COR-L47 (cell line): Measurements from ENCODE around the gene NEUROD4.

Source experiments
- DNase-seq: peaks from one replicate; lab custom pipeline; 2025; lab: John Stamatoyannopoulos, UW

The NEUROD4 gene

DNA sequence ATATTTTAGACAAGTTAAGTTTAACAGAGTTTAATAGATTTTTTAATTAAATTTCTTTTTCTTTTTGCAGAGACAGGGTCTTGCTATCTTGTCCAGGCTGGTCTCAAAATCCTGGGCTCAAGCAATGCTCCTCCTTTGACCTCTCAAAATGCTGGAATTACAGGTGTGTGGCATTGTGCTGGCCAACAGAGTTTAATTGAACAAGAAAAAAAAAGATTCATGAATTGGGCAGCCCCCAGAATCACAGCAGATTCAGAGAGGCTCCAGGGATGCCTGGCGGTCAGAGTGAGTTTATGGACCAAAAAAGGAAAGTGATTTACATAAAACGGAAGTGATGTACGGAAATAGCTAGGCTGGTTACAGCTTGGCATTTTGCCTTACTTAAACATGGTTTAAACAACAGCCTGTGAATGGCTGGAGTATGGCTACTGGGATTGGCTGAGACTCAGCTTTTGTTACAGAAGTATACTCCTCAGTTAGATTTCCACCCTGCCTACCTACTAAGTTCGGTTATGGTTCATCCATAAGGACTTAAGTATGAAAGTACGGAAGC, 20.7 kb upstream of the NEUROD4 start:
- DNase-seq: no peak

DNA sequence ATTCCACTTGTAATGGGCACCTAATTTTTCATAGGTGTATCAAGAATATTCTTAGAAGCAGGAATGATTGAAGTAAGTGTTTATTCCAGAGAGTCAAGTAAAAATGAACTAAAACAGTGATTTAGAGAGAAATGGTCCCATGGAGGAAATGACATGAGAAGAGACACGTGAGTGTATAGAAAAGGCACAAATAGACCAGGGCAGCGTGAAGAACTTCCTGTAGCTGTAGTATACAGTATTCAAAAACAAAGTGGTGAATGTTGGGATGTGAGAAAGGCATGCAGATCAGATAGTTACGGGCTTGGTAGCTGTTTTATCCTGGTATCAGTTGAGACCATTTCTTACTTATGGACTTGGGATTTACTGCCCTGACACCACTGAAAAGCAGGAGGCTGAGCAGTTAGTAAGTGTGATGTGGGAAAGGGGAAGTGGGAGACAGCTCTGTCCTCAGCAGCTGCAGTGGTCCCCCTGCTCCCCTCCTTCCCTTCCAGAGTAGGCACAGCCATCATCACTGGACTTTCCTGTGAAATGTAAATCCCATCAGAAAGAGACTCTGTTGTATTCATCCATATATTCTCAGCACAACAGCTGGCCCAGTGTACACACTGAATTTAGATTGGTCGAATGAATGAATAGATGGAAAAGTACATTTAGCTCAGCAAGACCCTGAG, 18.4 kb upstream of the NEUROD4 start:
- no peak for DNase-seq

DNA sequence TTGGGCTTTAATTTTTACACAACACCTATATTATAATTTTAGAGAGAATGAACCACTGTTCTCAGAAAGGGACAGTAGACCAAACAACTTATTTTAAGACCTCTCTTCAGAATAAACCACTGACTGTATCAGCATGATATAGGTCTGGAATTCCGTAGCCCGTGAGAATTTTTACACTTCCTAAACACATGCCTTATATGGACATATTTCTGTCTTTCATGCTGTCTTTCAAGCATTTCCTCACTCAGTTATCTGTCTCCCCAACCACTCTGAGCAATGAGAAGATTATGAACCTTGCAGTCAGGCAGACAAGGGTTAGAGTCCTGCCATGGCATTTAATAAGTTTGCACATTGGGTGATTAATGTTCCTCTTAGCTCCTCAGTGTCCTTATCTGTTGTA, 17.4 kb upstream of the NEUROD4 start:
- DNase-seq: no peak

DNA sequence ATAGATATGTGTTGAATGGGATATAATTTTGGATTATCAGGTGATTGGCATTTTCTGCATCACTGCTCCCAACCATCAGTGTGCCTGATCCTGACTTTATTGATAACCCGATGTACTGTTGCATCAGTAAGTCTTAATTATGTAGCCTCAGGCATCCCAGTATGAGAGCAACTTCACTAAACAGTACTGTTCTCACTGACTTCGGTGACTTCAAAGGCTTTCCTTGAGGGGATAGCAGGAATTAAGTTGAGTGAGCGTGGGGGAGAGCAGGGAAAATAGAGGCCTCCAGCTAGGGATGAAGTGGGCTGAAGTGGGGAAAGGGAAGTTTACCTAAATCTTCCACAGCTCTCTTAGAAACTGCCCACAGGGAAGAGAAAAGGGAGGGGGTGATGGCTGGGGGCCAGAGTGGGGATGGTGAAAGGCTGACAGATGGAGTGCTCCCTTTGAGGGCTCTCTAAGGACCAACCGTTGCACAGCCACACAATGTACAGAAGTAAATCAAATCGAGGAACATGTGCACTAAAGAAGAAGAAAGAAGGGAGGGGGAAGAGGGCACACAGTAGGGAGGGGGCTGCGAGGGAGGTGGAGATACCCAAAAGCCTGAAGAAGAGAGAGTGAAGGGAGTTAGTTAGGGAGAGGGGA, 10.7 kb upstream of the NEUROD4 start:
- DNase-seq: no peak

DNA sequence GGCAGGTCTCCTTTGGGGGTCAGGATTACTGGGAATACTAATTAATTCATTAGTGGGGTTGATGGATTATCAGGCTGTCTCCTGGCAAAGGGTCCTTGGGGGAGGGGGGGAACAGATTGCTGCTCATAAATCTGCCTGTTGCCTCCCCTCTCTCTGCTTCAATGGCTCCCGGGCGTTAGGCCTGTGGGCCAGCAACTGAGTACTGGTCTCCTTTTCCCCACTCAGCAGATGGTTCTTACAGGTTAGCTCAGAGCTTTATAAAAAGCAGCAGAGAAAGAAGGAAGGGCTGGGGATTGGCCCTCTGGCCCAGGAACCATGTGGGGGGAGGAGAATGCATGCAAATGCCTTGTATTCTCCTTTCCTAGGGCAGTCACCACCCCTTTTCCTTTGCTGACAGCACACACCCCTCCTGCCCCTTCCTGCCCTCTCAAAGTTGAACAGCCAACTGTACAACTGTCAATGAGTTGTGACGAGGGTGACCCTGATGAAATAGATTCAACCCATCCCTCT, 2.3 kb upstream of the NEUROD4 start:
- no peak for DNase-seq

DNA sequence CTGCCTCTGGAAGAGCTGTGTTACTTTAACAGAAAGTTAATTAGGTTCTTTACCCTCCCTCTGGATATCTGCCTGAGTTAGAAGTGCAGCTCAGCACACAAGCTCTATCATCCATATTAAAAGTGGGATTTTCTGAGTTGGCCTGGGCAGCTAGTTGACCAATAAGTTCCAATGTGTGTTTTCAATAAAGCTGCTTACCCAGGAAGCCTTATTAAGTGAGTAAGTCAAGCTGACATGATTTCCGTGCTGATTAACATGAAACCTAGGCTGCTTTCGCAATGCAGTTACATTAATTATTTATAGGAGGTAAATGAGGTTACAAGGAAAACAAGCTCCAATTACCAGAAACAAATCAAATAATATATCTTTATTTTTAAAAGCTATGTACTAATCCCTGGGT, 4.8 kb downstream of the NEUROD4 start:
- no peak for DNase-seq

DNA sequence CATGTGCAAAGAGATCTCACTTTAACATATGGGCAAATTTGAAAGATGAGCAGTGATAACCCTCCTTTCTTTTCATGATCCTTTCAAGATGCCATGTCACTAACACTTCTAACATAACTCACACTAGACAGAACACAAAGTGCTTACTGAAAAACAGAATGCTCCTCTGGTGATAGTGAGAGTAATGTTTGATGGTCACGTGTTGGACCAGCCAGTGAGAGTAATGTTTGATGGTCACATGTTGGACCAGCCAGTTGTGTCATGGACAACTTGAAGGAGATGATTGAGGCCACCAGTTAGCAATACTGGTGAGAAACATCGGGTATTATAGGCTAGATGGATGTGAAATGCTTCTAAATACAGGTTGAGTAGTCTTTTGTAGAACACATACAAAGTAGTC, 5.7 kb downstream of the NEUROD4 start:
- DNase-seq: no peak

DNA sequence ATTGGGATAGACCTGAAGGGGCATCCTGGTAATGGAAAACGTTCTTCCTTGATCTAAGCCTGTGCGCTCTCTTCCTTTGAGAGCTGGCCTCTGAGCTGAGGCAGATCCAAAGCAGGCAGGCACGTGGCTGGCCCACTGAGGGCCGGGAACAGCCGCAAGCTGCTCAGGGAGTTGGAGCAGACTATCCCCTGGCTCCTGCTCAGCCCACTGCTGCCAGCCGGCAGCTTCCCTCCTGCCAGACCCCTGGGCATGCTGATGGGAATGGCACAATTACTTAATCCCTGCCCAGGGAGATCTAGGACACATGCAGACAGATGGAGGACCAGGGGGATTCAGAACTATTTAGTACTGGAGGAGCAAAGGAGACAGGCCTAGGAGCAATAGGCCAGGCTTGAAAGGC, 14.4 kb downstream of the NEUROD4 start:
- no peak for DNase-seq

DNA sequence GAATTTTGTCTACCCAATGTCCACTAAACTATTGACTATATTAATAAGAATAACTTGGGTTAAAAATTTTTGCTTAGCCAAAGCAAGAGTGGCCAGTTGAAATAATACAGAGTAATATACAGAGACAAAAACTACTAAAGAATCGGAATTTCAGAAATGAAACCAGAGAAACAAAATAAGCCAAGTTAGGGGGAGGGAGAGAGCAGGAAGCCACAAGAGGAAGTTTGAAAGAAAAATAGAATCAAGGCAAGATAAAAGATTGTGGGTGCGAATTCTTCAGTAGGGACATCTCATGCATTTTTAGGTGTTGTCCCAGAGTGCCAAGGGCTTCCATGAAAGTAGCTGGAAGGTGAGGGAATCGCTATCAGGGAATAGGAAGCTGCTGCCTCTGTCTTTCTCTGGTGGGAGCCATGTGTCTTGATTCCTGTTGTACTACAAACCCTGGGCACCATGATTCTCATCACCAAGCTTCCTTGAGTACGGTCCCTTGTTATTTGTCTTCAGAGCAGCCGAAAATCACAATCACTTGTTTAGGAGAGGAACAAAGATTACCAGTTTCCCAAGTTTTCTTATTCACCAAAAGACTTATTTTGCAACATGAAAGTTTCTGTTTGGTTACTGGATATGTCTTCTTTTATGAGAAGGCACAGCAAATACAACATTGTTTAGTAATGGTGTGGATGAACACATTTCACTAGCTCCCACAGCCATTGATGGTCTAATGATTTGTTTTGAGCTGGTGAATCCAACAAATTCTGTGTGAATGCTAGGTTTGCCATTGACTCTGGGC, 16.7 kb downstream of the NEUROD4 start:
- no peak for DNase-seq

DNA sequence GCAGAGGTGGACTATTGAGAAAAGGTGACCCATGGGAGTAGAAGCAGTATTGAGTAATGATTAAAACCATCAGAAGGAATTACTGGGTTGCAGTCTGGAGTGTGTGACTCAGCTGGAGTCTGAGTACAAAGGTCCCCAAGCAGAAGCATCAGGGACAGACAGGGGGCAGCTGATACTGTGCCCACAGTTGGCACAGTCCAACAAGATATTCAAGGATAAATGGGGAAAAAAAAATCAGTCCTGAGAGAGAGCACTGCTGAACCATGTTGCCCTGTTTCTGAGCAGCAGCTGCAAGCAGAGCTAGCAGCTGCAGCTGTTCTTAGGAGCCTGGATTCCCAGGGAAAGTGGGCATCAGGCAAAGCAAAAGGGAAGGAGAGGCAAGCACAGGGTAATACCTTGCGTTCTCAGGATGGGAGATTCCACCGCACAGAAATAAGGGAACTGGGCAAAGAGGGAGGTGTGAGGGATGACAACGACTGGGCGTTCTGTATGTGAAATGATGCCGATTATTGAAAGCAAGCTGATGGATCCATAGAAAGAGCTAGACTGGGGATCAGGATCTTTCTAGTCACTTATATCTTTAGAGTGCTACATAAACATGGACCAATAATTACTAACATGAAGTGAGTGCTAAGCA, 17.7 kb downstream of the NEUROD4 start:
- no peak for DNase-seq

DNA sequence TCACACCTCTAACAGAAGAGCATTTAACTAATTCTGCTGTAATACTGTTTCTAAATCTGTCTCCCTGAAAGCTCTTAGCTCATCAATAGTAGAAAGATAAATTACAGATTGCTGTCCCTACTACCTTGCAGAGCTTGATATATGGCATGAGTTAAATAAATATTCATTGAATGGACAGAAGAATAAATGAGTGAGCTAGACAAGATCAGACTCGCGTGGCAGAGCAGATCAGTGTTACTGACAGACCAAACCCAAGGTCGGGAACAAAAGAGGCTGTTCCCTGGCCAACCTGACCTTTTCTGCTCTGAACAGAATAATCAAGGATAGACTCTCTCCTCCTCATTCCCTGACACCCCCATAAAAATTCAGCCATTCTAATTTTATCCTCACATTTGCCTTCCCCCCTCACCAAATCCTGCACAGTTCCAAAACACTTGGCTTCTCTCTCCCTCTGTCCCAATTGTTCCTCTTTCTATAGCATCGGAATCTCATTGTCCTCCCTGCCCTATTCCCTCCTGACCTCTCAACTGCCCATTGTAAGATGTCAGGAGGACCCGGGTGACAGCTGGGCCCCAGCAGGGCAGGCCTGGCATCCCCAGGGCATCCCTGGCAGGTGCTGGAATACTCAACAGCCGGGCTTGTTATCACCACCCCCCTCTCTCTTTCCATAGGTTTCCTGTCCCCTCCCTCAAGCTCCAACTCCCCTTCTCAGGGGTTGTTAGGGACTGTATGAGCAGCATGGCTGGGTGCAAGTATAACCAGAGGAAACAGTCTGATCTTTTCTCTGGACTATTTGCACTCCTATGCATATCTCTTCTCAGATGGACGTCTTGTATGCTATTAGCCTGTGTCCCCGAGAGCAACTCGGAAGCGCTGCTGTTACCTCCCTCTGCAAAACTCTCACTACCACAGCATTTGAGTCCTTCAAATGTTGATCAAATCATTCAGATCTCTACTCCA, 19.9 kb downstream of the NEUROD4 start:
- DNase-seq: no peak

DNA sequence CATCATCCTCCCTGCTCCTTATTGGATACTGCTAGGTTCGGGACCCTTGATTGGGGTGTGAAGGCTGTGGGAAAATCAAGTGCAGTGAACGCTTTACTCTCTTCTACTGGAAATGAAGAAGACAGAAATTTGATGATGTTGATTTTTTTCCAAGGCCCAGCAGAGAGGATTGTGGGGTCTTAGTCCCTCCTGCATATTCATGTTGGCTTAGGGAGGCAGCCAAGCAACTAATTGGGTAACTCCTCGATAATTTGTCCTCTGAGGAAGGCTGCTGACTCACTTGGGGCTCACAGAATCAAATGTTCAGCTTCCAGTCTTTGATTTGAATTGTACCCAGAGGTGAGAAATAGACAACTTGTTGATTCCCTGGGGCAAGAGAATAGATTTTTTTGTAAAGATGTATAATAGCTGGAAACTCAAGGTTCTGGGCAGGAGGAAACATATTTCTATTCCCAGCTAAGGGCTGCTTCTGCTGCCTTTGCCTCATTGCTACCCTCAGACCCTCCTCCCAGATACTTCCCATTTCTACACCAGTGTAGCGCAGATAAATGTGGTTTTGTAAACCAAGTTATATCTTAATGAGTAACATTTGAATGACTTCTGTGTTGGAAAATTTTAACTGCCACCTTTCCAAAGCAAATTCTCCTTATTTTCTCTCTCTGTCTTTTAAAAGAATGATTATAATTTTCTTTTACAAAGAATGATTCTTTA, 21.7 kb downstream of the NEUROD4 start:
- DNase-seq: no peak

DNA sequence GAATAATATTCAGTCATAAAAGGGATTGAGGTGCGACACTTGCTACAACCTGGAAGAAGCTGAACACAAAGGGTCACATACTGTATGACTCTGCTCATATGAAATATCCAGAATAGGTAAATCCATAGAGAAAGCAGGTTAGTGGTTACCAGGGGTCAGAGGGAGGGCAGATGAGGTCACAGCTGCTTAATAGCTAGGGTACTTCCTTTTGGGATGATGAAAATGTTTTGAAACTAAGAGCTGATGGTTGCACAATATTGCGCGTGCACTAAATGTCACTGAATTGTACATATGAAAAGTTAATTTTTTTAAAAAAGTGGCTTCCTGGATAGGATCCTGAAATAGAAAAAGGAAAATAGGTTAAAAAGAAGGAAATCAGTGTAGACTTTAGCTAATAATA, 23.8 kb downstream of the NEUROD4 start:
- DNase-seq: no peak

DNA sequence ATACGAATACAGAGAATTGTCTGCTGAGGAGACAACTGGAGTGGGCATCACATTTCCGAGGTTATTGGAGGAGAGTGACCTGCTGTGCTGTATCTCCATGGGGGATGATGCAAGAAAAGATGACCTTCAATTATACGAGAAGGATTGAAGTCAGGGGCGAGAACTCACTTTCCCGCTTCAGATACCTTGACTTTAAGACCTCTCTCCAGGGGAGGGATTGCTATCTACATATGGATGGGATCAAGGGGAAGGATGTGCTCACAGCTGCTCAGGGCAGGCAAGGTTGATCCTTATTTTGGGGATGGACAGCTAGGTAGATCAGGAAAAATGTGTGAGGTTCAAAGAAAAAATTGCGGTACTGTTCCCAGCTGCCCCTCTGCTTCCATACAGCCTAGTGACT, 24.4 kb downstream of the NEUROD4 start:
- no peak for DNase-seq

DNA sequence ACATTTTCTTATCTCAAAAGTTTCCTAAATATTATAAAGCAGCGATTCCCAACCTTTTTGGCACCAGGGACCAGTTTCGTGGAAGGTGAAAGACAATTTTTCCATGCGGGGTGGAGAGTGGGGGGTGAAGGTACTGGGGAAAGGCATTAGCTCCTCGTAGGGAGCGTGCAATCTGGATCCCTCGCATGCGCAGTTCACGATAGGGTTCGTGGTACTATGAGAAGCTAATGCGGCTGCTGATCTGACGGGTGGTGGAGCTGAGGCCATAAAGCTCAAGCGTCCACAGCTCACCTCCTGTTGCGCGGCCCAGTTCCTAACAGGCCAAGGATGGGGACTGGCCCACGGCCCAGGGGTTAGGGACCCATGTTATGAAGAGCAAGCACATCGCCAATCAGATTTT, 29.9 kb downstream of the NEUROD4 start:
- DNase-seq: no peak

DNA sequence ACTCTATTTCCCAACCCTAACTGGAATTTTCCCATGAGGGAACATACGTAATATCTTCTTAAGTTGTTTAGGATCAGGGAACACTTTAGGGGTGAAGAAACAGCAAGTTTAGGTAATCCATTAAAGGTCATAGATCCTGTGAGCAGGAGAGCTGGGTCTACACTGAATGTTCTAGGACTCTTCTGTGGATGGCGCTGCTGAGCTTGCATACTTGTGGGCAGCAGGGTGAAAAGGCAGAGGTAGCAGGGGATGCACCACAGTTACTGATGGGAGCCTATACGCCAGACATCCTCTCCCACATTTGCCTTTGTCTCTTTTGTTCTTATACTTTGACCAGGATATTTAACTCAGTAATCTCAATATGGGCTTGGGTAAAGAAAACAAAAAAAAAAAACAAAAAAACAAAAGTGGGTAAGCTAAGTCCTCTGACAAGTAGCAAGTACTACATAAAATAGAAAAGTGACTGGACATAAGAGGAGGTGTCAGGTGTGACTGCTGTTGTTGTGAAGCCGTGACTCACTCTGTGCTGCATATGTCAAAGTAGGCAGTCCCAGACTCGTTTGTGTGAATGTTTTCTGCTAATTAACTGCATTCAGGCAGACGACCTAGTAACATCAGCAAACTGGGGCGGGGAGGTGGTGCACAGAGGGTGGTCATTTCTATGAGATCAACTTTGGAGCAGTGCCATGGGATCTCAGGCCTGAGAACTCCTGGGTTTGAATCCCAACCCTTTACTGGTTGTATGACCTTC, 31.6 kb downstream of the NEUROD4 start:
- DNase-seq: no peak

DNA sequence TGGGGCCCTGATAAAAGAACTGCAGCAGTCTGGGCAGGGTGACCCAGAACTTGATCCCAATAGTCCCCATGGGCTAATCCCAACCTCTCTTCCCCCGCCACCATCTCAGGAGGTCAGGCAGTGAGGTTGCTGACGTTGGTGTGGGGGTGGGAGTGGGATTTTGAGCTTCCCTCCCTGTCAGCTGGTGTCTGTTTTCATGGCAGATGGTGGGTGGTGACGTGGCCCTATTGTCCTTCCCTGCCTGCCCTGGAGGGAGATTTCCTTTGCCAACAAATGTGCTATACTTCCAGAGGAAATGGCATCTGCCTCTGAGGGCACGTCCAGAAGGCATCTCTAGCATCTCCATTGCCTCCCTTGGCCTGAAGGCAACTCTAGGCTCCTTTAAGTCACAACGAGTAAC, 37.7 kb downstream of the NEUROD4 start:
- DNase-seq: no peak

DNA sequence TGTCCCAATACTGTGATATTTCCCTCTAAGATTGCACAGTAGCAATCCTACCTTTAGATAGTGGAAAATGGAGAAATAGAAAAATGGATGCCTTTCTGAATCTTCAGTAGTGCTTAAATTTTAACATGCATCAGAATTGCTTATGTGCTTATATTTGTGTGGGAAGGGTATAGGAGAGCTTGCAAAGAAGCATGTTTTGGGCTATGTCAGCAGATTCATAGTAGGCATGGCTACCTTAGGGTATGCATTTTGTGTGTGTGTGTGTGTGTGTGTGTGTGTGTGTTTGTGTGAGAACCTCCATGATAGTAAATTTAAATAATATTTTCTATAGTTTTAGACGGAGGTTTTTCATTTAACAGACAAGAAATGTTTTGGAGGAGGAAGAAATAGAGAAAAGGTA, 38.3 kb downstream of the NEUROD4 start:
- no peak for DNase-seq

DNA sequence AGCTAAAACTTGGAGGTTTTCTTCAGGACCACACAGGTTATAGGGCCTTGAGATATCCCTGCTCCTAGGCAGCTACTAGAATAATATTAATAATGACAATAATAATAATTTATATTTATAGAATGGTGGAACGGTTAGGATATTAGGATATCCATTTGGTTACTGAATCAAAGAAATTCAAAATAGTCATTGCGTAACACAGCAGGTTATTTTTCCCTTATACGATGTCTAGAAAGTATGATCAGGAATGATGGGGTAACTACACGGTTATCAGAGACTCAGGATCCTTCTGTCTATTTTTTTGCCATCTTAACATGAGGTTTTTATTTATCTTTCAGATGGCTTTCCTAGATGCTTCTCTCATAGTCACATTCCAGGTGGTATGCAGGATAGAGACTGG, 39.0 kb downstream of the NEUROD4 start:
- no peak for DNase-seq

DNA sequence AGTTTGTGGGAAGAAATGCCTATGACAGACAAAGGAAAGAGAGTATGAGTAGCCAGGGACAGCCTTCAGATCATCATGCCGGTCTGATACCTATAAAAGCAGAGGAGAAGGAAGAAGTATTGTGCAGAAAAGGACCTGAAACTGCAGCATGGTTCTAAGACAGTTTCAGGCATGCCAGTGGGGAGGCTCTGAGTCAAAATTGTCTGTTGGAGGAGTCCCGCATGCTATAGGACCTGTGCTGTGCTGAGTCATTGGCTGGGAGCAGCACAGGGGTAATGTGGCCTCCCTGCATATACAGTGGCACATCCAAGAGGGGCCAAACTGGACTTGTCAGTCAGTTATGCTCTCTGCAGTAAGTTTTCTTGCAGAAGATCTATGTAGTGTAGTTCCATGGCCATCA, 40.7 kb downstream of the NEUROD4 start:
- DNase-seq: no peak
